Astrocyte (in vitro differentiated cells and primary cell): ENCODE data around the gene SRSF1. TPM values are rescaled to one million over a fixed set of nuclear protein-coding genes. Genes with fewer than 3 reads are reported as not detected.

ENCODE experiments used
- DNase-seq: peaks from one replicate; pipeline ENCODE4 v3.0.0-alpha.2; 2010; ENCODE audit warnings: low read depth
- FAIRE-seq: peaks from 2 replicates; lab custom pipeline; 2011; peaks lifted over from hg19 to GRCh38; lab: Jason Lieb, UNC
- H2AFZ ChIP-seq: 2 replicates; pipeline ENCODE4 v1.6.0; 2012; ENCODE audit warnings: low read depth, low read length, inconsistent platforms
- H3K27ac ChIP-seq: 2 replicates; pipeline ENCODE4 v1.5.1; 2011; ENCODE audit warnings: low read depth, low read length, inconsistent platforms
- H3K27me3 ChIP-seq: 2 replicates; pipeline ENCODE4 v1.6.0; 2011; ENCODE audit warnings: low read length, inconsistent platforms; ENCODE audit not compliant: insufficient read depth
- H3K36me3 ChIP-seq: 2 replicates; pipeline ENCODE4 v1.5.1; 2011; ENCODE audit warnings: low read length, inconsistent platforms; ENCODE audit not compliant: insufficient read depth
- H3K4me1 ChIP-seq: 2 replicates; pipeline ENCODE4 v1.5.1; 2011; ENCODE audit warnings: low read length, inconsistent platforms; ENCODE audit not compliant: insufficient read depth
- H3K4me2 ChIP-seq: 2 replicates; pipeline ENCODE4 v1.6.0; 2012; ENCODE audit warnings: low read length, inconsistent platforms
- H3K4me3 ChIP-seq: 2 replicates; pipeline ENCODE4 v1.5.1; 2011; ENCODE audit warnings: low read depth, mild to moderate bottlenecking, low read length, inconsistent platforms; ENCODE audit not compliant: insufficient read depth
- H3K79me2 ChIP-seq: 2 replicates; pipeline ENCODE4 v1.6.0; 2012; ENCODE audit warnings: mild to moderate bottlenecking, low read length, inconsistent platforms; ENCODE audit not compliant: insufficient read depth
- H3K9ac ChIP-seq: 2 replicates; pipeline ENCODE4 v1.6.0; 2012; ENCODE audit warnings: mild to moderate bottlenecking, low read length, inconsistent platforms
- H3K9me3 ChIP-seq: 2 replicates; pipeline ENCODE4 v1.5.1; 2012; ENCODE audit warnings: low read depth, mild to moderate bottlenecking, low read length, inconsistent platforms; ENCODE audit not compliant: insufficient read depth
- H4K20me1 ChIP-seq: 2 replicates; pipeline ENCODE4 v1.6.0; 2012; ENCODE audit warnings: low read length, inconsistent platforms; ENCODE audit not compliant: insufficient read depth
- H3K27ac Mint-ChIP-seq: one replicate; pipeline ENCODE4 v1.8.0; 2021; ENCODE audit warnings: mild to moderate bottlenecking, mixed read lengths; ENCODE audit not compliant: unreplicated experiment
- H3K27me3 Mint-ChIP-seq: one replicate; pipeline ENCODE4 v1.8.0; 2021; ENCODE audit warnings: low read depth, mixed read lengths; ENCODE audit not compliant: unreplicated experiment
- H3K36me3 Mint-ChIP-seq: one replicate; pipeline ENCODE4 v1.8.0; 2021; ENCODE audit warnings: low read depth, mixed read lengths; ENCODE audit not compliant: unreplicated experiment
- H3K4me1 Mint-ChIP-seq: one replicate; pipeline ENCODE4 v1.8.0; 2021; ENCODE audit warnings: low read depth, mixed read lengths; ENCODE audit not compliant: unreplicated experiment
- H3K4me3 Mint-ChIP-seq: one replicate; pipeline ENCODE4 v1.8.0; 2021; ENCODE audit warnings: mild to moderate bottlenecking, moderate library complexity, mixed read lengths; ENCODE audit not compliant: unreplicated experiment
- H3K9me3 Mint-ChIP-seq: one replicate; pipeline ENCODE4 v1.8.0; 2021; ENCODE audit warnings: mild to moderate bottlenecking, mixed read lengths; ENCODE audit not compliant: unreplicated experiment
- CTCF ChIP-seq: IDR thresholded peaks from 2 replicates; pipeline ENCODE4 v1.5.1; 2011; ENCODE audit warnings: low read depth, mild to moderate bottlenecking, inconsistent platforms, low read length, moderate library complexity; ENCODE audit not compliant: insufficient read depth
- EZH2 ChIP-seq: IDR thresholded peaks from 2 replicates; pipeline ENCODE4 v1.6.1; 2012; ENCODE audit warnings: mild to moderate bottlenecking, low read length, inconsistent platforms; ENCODE audit not compliant: insufficient read depth
- total RNA-seq: library from RNA; stranded (reverse); gene quantifications from 2 replicates; pipeline ENCODE4 v1.2.1, GENCODE V29; 2021

The SRSF1 gene
- total RNA-seq, 1 donor from 2014 or later: 196 TPM

- H3K4me1 ChIP-seq: no peaks in the 10 kb centered on the region
- H3K27ac ChIP-seq: no peak overlapping the region
- H4K20me1 ChIP-seq: no peaks in the 10 kb centered on the region
- no peak overlapping the region for H3K9ac ChIP-seq
- no peak for TF ChIP-seq EZH2
- no peak for TF ChIP-seq CTCF
- H3K4me3 ChIP-seq: no peak overlapping the region
- Mint-ChIP-seq H3K27me3 (peaks cover 23% of the 10 kb centered on the region), H3K4me3 (no peak overlapping the region), H3K4me1 (peaks cover 3% of the 10 kb centered on the region), H3K9me3 (peaks cover 1% of the 10 kb centered on the region), H3K27ac (no peak overlapping the region), H3K36me3 (no peaks in the 10 kb centered on the region)
- no peaks in the 10 kb centered on the region for H3K79me2 ChIP-seq
- no peak overlapping the region for H2AFZ ChIP-seq
- H3K36me3 ChIP-seq: no peaks in the 10 kb centered on the region
- no peak overlapping the region for H3K4me2 ChIP-seq
- H3K27me3 ChIP-seq: peaks cover 10% of the 10 kb centered on the region
- FAIRE-seq (no peak), DNase-seq (no peak)
- no peaks in the 10 kb centered on the region for H3K9me3 ChIP-seq
Observed at GRCh38 chr17:58054641-58055040, 47.6 kb upstream of the SRSF1 start.

- no peak for DNase-seq
- Mint-ChIP-seq H3K9me3 (peaks cover 1% of the 10 kb centered on the region), H3K4me1 (peaks cover 3% of the 10 kb centered on the region), H3K27me3 (peaks cover 20% of the 10 kb centered on the region), H3K27ac (no peak overlapping the region), H3K36me3 (no peaks in the 10 kb centered on the region), H3K4me3 (no peak overlapping the region)
- Histone ChIP-seq H4K20me1 (no peaks in the 10 kb centered on the region), H3K27ac (no peak overlapping the region), H3K9me3 (no peaks in the 10 kb centered on the region), H3K36me3 (no peaks in the 10 kb centered on the region), H3K4me1 (no peaks in the 10 kb centered on the region), H3K4me3 (no peak overlapping the region), H3K4me2 (no peak overlapping the region), H2AFZ (no peak overlapping the region), H3K79me2 (no peaks in the 10 kb centered on the region), H3K27me3 (peaks cover 9% of the 10 kb centered on the region), H3K9ac (no peak overlapping the region)
- FAIRE-seq: no peak
- no peak for TF ChIP-seq EZH2
- no peak for TF ChIP-seq CTCF
Observed at GRCh38 chr17:58052945-58053715, 46.1 kb upstream of the SRSF1 start.

- H3K27ac ChIP-seq: no peak overlapping the region
Observed at GRCh38 chr17:58052407-58052806, 45.4 kb upstream of the SRSF1 start.

More at GRCh38 chr17:58052407-58052806, 45.4 kb upstream of the SRSF1 start:
- Histone ChIP-seq H3K9me3 (no peaks in the 10 kb centered on the region), H3K4me2 (no peak overlapping the region), H4K20me1 (no peaks in the 10 kb centered on the region), H3K79me2 (no peaks in the 10 kb centered on the region), H3K9ac (no peak overlapping the region), H3K36me3 (no peaks in the 10 kb centered on the region), H3K4me3 (no peak overlapping the region), H2AFZ (no peak overlapping the region), H3K4me1 (no peaks in the 10 kb centered on the region), H3K27me3 (peaks cover 9% of the 10 kb centered on the region)
- DNase-seq (no peak), FAIRE-seq (no peak)
- H3K27ac Mint-ChIP-seq: no peak overlapping the region
- no peak overlapping the region for H3K4me3 Mint-ChIP-seq
- H3K9me3 Mint-ChIP-seq: peaks cover 1% of the 10 kb centered on the region
- H3K27me3 Mint-ChIP-seq: peaks cover 18% of the 10 kb centered on the region
- H3K36me3 Mint-ChIP-seq: no peaks in the 10 kb centered on the region
- no peak for TF ChIP-seq CTCF
- TF ChIP-seq EZH2: no peak
- peaks cover 3% of the 10 kb centered on the region for H3K4me1 Mint-ChIP-seq
